ENCODE data around the gene PPID.
"Not testable (repeated sequence)": the region's sequence is repeated elsewhere in the genome, so short reads cannot be mapped to it uniquely, and the experiment has no call there.

PPID gene

GRCh38 chr4:158664806-158665205, 58.4 kb downstream of the PPID start:
- no peak for DNase-seq

- DNase-seq: not testable (repeated sequence)
These were observed 59.2 kb downstream of the PPID start for GRCh38 chr4:158663707-158664625.

GRCh38 chr4:158663255-158663654, 59.9 kb downstream of the PPID start:
- DNase-seq: not testable (repeated sequence)

Measured in NCI-H2171 treated with DMSO at 0.1 percent for 48 hours (cell line).